HG02852 (cell line): ENCODE results near the gene CBX8.

Experiments
- ATAC-seq: cut with Tn5 transposase; IDR thresholded peaks from one replicate; pipeline ENCODE4 v1.9.1; 2021; ENCODE audit warnings: mild to moderate bottlenecking, moderate library complexity; ENCODE audit not compliant: unreplicated experiment

Gene CBX8

GRCh38 chr17:79796763-79797491 is at the start of gene CBX8:
TSS of gene CBX8 (minus strand) at chr17:79797077. CDS start at chr17:79796998, 79 bp downstream.
- ATAC-seq, result peak; percentile 83

- ATAC-seq, result no peak
These were observed 48.7 kb upstream of the CBX8 start for GRCh38 chr17:79845601-79845949.

GRCh38 chr17:79844869-79845600 is 48.2 kb upstream of the CBX8 start:
- ATAC-seq, result no peak

DNA sequence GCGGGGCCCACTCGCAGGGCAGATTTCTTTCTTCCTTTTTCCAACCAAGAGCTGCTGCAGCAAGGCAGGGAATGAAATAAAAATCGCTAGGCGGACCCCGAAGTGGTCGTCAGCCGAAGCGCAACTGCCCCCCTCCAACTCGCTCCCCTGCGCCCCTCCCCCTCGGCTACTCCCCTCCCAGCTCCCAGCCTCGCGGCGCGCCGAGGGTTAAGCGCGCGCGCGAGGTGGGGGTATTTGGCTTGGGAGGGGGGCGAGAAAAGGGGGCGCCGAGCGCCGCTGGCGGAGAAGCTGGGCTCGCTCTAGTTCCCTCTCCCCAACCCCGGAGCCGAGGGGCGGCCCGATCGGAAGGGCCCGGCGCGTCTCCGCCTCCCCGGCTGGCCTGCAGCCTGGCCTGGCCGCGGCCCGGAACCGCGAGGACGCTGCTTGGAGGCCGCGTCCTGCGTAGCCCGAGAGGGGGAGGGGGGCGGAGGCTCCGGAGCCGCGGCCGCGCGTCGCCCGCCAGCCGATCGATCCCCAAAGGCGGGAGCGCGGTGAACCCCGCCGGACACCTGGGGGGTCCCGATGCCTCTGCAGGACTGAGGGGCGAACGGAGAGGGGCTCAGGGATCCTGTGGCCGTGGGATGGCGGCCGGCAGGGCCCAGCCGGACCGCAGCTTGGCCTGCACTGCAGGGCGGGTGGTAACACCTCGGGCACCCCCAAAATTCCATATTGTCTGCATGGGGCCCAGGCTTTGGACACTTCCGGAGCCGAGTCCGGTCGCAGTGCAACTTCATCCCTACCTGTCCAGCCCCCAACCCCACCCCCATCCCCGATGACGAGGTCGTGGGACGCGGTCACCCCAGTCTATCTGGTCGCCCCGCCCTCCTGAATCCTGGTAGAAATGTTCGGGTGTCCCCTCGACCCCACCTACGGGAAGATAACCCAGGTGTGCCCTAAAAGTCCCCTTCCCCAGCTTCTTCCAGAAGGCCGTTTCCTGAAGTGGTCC is 47.2 kb upstream of the CBX8 start:
- ATAC-seq, result no peak

DNA sequence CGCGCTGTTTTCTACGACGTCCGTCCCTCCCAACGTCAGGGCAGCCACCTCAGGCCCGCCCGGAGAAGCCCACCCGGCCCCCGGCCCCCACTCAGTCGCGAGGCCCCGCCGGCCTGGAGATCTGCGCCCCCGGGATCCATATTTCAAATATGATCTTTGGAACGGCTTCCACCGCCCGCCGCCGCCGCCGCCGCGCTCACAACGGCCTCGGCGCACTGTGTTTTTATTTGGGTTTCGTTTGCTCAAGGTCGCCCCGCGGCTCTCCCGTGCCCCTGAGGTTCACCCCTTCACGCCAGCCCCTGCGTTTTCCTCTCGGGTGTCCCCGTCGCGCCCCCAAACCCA is 46.6 kb upstream of the CBX8 start:
- ATAC-seq, result no peak

- ATAC-seq, result no peak
These were observed 46.0 kb upstream of the CBX8 start for GRCh38 chr17:79842656-79843473.

- ATAC-seq, result no peak
These were observed 45.3 kb upstream of the CBX8 start for GRCh38 chr17:79842136-79842655.

GRCh38 chr17:79841369-79842135 is 44.7 kb upstream of the CBX8 start:
- no peak for ATAC-seq

DNA sequence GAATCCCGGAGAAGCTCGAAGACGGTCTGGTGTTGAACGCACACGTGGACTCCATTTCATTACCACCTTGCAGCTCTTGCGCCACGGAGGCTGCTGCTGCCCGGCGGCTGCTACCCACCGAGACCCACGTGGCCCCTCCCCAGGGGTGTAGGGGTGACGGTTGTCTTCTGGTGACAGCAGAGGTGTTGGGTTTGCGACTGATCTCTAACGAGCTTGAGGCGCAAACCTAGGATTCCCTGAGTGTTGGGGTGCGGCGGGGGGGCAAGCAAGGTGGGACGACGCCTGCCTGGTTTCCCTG is 44.1 kb upstream of the CBX8 start:
- ATAC-seq, result no peak

DNA sequence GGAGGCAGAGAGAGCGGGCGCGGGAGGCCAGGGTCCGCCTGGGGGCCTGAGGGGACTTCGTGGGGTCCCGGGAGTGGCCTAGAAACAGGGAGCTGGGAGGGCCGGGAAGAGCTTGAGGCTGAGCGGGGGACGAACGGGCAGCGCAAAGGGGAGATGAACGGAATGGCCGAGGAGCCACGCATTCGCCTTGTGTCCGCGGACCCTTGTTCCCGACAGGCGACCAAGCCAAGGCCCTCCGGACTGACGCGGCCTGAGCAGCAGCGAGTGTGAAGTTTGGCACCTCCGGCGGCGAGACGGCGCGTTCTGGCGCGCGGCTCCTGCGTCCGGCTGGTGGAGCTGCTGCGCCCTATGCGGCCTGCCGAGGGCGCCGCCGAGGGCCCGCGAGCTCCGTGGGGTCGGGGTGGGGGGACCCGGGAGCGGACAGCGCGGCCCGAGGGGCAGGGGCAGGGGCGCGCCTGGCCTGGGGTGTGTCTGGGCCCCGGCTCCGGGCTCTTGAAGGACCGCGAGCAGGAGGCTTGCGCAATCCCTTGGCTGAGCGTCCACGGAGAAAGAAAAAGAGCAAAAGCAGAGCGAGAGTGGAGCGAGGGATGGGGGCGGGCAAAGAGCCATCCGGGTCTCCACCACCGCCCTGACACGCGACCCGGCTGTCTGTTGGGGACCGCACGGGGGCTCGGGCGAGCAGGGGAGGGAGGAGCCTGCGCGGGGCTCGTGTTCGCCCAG is 43.6 kb upstream of the CBX8 start:
- ATAC-seq, result no peak

DNA sequence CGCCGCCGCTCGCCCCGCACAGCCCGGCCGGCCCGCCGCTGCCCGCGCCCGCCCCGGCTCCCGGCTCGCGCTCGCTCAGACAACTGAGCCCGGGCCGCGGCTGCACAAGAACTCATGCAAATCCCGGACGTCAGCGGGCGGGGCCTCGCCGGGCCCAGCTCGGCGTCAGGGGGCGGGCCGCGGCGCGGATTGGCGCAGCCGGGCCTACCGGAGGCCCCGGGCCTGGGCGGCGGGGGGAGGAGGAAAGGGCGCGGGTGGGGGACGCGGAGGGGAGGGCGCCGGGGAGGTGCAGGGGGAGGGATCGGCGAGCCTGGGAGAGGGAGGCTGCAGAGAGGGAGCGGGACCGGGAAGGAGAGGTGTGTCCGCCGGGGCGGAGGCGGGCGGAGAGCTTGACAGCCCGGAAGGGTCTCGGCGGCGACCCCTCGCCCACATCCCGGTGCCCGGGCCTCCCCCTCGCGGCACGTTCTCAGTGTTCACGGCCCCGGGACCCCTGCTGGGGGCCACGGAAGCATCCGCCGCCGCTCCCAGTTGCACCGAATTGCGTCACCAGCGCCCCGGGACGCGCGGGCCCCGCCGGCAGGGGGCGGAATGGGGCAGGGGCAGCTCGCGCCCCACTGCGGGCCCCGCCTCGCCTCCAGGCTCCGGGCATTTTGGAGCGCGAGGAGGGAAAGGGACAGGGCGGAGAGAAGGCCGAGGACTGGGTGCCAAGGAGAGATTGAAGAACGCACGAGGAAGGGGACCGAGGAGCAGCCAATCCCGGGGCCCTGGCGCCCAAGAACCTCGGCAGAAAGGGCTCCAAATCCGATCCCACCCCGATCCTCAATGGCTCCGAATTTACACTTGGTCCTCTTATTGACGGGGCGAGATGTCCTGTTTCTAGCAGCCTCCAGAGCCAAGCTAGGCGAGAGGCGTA is 42.7 kb upstream of the CBX8 start, which contains the start of gene CBX4:
Gene CBX4 (minus strand): TSS at position 85 of the 913 bp plus-strand sequence. CDS start 189 bp downstream, outside the sequence.
- ATAC-seq, result peak; percentile 53

DNA sequence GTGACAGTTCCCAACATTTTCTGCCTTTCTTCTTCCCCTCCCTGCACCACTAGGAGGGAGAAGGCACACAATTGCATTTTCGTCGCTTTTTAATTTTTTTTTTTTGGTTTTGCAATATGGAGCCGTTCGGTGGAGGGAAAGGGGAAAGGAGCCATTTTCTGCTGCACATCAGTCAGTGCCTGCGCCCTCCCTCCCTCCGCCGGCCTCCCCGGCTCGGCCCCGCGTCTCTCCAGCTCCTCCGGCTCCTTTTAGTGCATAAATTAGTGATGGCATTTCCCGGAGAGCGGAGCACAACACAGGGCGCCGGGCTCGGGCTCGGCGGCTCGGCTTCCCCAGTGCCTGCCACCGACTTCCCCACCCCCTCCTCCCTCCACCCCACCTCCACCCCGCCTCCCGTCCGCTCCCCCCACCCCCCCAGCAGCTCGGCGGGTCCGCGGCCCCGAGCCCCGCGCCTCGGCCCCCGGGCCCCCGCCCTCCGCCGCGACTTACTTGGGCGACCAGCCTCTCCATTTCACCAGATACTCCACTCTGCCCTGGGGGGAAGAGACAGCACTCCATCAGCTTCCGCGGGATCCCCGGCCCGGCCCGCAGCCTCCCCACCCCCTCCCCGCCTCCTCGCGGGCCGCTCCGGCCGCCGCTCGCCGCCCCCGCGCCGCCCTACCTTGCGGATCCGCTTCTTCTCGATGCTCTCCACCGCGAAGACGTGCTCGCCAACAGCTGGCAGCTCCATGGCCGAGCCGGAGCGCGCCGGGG is 41.8 kb upstream of the CBX8 start:
- ATAC-seq, result peak; percentile 4

DNA sequence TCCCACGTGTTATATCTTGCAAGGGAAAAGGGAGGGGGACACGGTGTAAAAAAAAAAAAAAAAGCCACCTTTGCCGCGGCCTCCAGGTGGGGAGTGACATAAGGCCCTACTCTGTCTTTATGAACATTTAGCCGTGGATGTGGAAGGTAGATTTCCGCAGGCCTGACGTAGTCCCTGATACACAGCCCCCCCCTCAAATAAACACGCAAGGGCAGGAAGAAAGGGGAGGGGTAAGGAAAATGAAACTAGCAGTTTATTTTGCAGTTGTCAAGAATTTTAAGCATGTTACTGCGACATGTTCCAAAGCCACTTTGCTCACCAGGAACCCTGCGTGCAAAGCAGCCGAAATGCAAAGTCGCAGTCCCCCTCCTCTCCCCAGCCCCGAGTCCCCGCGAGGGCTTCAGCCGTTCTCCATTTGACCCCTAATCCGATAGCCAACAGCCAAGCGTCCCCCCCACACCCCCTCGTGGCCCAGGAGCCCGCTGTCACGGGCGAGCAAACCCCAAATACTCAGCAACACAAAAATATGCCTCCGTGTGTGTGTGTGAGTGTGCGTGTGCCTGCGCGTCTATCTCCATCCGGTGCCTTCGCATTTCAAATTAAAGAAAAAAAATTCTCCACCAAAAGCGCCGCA is 41.1 kb upstream of the CBX8 start:
- ATAC-seq, result no peak

GRCh38 chr17:79836972-79837887 is 40.4 kb upstream of the CBX8 start:
- ATAC-seq, result peak; percentile 46

GRCh38 chr17:79836510-79836971 is 39.7 kb upstream of the CBX8 start:
- no peak for ATAC-seq
